Stomach (tissue), 9 donors: ENCODE data around the gene SPINK4. TPM values are rescaled to one million over a fixed set of nuclear protein-coding genes. Genes with fewer than 3 reads are reported as not detected.

Source experiments
- DNase-seq, 2 donors: peaks; one replicate each; pipeline versions ENCODE4 v3.0.0 to v3.0.0-alpha.2; 2013 to 2019
- H3K27ac ChIP-seq, 5 donors: fragments of 200-600 bp in 4 of 5; sonication (generic) in 4 of 5; one replicate each; pipeline ENCODE4 v1.5.1; 2013 to 2019; ENCODE audit warnings: mild to moderate bottlenecking in 1 of 5, moderate library complexity in 1 of 5
- H3K27me3 ChIP-seq, 3 donors: fragments of 200-600 bp; sonication (generic); one replicate each; pipeline ENCODE4 v1.5.1; 2017 to 2019; ENCODE audit warnings: mixed run types in 1 of 3
- H3K36me3 ChIP-seq, 4 donors: fragments of 200-600 bp; sonication (generic); 1 replicate in 3 of 4; 2 replicates in 1 of 4; pipeline ENCODE4 v1.5.1; 2016 to 2019
- H3K4me1 ChIP-seq, 4 donors: fragments of 200-600 bp; sonication (generic); one replicate each; pipeline ENCODE4 v1.5.1; 2016 to 2019
- H3K4me3 ChIP-seq, 4 donors: fragments of 200-600 bp; sonication (generic) in 3 of 4; one replicate each; pipeline ENCODE4 v1.5.1; 2016 to 2019; ENCODE audit warnings: mild to moderate bottlenecking in 1 of 4
- H3K9me3 ChIP-seq, 4 donors: fragments of 200-600 bp; sonication (generic); one replicate each; pipeline ENCODE4 v1.5.1; 2016 to 2019
- CTCF ChIP-seq, 7 experiments: fragments of 450-650 bp in 4 of 7; fragments of 200-600 bp in 3 of 7; sonication (generic) in 3 of 7; IDR thresholded peaks; one replicate each; pipeline ENCODE4 v1.5.1; 2016 to 2019; ENCODE audit warnings: antibody characterized with exemption in 7 of 7, control low read depth in 2 of 7, mild to moderate bottlenecking in 1 of 7
- EP300 ChIP-seq: sonication (generic); formaldehyde crosslinking; IDR thresholded peaks from one replicate; pipeline ENCODE4 v1.6.1; 2017; ENCODE audit warnings: antibody characterized with exemption
- POLR2A ChIP-seq, 4 donors: fragments of 450-650 bp; IDR thresholded peaks; one replicate each; pipeline ENCODE4 v1.6.1; 2016; ENCODE audit warnings: antibody characterized with exemption in 4 of 4, control low read depth in 2 of 4, mild to moderate bottlenecking in 1 of 4, moderate library complexity in 1 of 4
- POLR2AphosphoS5 ChIP-seq, 3 donors: sonication (generic); formaldehyde crosslinking; IDR thresholded peaks; one replicate each; pipeline ENCODE4 v1.6.1; 2016; ENCODE audit warnings: antibody characterized with exemption in 3 of 3
- WGBS, 5 donors: extraction: QIAGEN DNeasy Blood & Tissue Kit in 3 of 5; methylation state at CpG; one replicate each; pipeline versions ENCODE4 v1.1.5 to v1.1.7; 2013 to 2018; 5-methylcytosine and 5-hydroxymethylcytosine counted together
- intact Hi-C: fragments of 100-400 bp; cut with DNase I; formaldehyde crosslinking; loops from one replicate; pipeline ENCODE4 v1.15.1; 2023; ENCODE audit warnings: low total_unique reads
- polyA plus RNA-seq, 3 donors: library from polyadenylated mRNA; stranded (reverse); fragments of 200-250 nt; gene quantifications; one replicate each; pipeline ENCODE4 v1.2.3, GENCODE V29; 2013
- total RNA-seq, 5 donors: library from RNA; depleted of rRNA; stranded (reverse); fragments of >200 nt; gene quantifications; one replicate each; pipeline versions ENCODE4 v1.1.0 to v1.2.3, GENCODE V29; 2014 to 2016
- donor health status: healthy with polysubstance abuse.
- donor health status: Bipolar disorder and iron deficiency.
- donor health status: healthy.

Gene SPINK4
- total and polyA plus RNA-seq, 8 donors: 2.1 to 29.5 (median 19.1) TPM; not detected in 5

GRCh38 chr9:33197279-33198152, 42.5 kb upstream of the SPINK4 start:
- 63 to 74% (median 67%) methylated on average over 6 of the region's 6 CpGs for WGBS, 5 donors
- no peak for TF ChIP-seq EP300
- TF ChIP-seq POLR2AphosphoS5 (IDR thresholded peaks at IDR 0.05): no peak
- TF ChIP-seq POLR2A (IDR thresholded peaks at IDR 0.05): no peak
- TF ChIP-seq CTCF (IDR thresholded peaks at IDR 0.05): peak in 1 of 7 experiments; percentile 14
- no peaks in the 10 kb centered on the region for H3K9me3 ChIP-seq
- H3K4me1 ChIP-seq: peaks cover 0 to 19% (median 12%) of the 10 kb centered on the region in 4 donors
- DNase-seq: peak in 1 of 2 donors; percentile 51
- intact Hi-C loops: no loop called here
- H3K27ac ChIP-seq: peak overlapping the region in 4 of 5 donors; percentile 47 to 75 (median 50)
- no peaks in the 10 kb centered on the region for H3K27me3 ChIP-seq
- no peak overlapping the region for H3K4me3 ChIP-seq
- H3K36me3 ChIP-seq: no peaks in the 10 kb centered on the region

- intact Hi-C loops: no loop called here
- Histone ChIP-seq H3K4me3 (no peak overlapping the region), H3K9me3 (no peaks in the 10 kb centered on the region), H3K36me3 (no peaks in the 10 kb centered on the region), H3K4me1 (peaks cover 0 to 22% (median 13%) of the 10 kb centered on the region in 4 donors), H3K27me3 (no peaks in the 10 kb centered on the region), H3K27ac (peak overlapping the region in 4 of 5 donors; percentile 47 to 75 (median 50))
- TF ChIP-seq POLR2AphosphoS5 (IDR thresholded peaks at IDR 0.05): peak in 1 of 3 donors; percentile 31
- no peak for TF ChIP-seq CTCF (IDR thresholded peaks at IDR 0.05)
- WGBS, 5 donors: 65 to 83% (median 79%) methylated on average over 6 of the region's 6 CpGs
- no peak for DNase-seq
Measured at GRCh38 chr9:33198165-33198564, 41.8 kb upstream of the SPINK4 start.

GRCh38 chr9:33202018-33202417, 37.9 kb upstream of the SPINK4 start:
- Histone ChIP-seq H3K27me3 (no peaks in the 10 kb centered on the region), H3K9me3 (no peaks in the 10 kb centered on the region), H3K4me1 (peaks cover 0 to 23% (median 11%) of the 10 kb centered on the region in 4 donors), H3K4me3 (no peak overlapping the region), H3K27ac (peak overlapping the region in 2 of 5 donors; percentile 38 to 48), H3K36me3 (no peaks in the 10 kb centered on the region)
- DNase-seq: no peak
- intact Hi-C loops: no loop called here
- TF ChIP-seq POLR2AphosphoS5 (IDR thresholded peaks at IDR 0.05) (no peak), EP300 (no peak), POLR2A (IDR thresholded peaks at IDR 0.05) (no peak), CTCF (IDR thresholded peaks at IDR 0.05) (no peak)
- 76 to 100% (median 96%) methylated on average over 1 of the region's 1 CpG for WGBS, 5 donors

GRCh38 chr9:33202552-33203201, 37.3 kb upstream of the SPINK4 start:
- no peak for TF ChIP-seq CTCF (IDR thresholded peaks at IDR 0.05)
- TF ChIP-seq POLR2AphosphoS5 (IDR thresholded peaks at IDR 0.05): peak in 1 of 3 donors; percentile 33
- TF ChIP-seq EP300: no peak
- TF ChIP-seq POLR2A (IDR thresholded peaks at IDR 0.05): no peak
- Histone ChIP-seq H3K27ac (peak overlapping the region in 4 of 5 donors; percentile 1 to 48 (median 29)), H3K36me3 (no peaks in the 10 kb centered on the region), H3K4me1 (peaks cover 0 to 21% (median 6%) of the 10 kb centered on the region in 4 donors), H3K27me3 (no peaks in the 10 kb centered on the region), H3K4me3 (no peak overlapping the region), H3K9me3 (no peaks in the 10 kb centered on the region)
- intact Hi-C loops: no loop called here
- 41 to 51% (median 50%) methylated on average over 11 of the region's 11 CpGs for WGBS, 5 donors
- peak; percentile 42 to 66 for DNase-seq
